Measurements from ENCODE around the gene NES.

GRCh38 chr1:156721535-156721934, 44.3 kb upstream of the NES start:
- TF ChIP-seq CTCF (IDR thresholded peaks at IDR 0.05) (no peak), EP300 (IDR thresholded peaks at IDR 0.05) (no peak), POLR2AphosphoS5 (IDR thresholded peaks at IDR 0.05) (no peak), POLR2A (IDR thresholded peaks at IDR 0.05; ENCODE audit: low read depth) (no peak)

All from esophagus muscularis mucosa (tissue), 4 donors.